HG03442 (cell line): ENCODE measurements around the gene ZNF598.

Experiments
- ATAC-seq: cut with Tn5 transposase; IDR thresholded peaks from one replicate; pipeline ENCODE4 v1.9.1; 2021; ENCODE audit warnings: mild to moderate bottlenecking, moderate library complexity; ENCODE audit not compliant: unreplicated experiment

The ZNF598 gene

GRCh38 chr16:1991948-1992703 is 17.5 kb downstream of the ZNF598 start:
- peak; percentile 43 for ATAC-seq

- ATAC-seq: no peak
These were observed 18.1 kb downstream of the ZNF598 start for GRCh38 chr16:1991588-1991947.

- peak; percentile 27 for ATAC-seq
These were observed 18.5 kb downstream of the ZNF598 start for GRCh38 chr16:1991135-1991551.

- ATAC-seq: no peak
These were observed 19.1 kb downstream of the ZNF598 start for GRCh38 chr16:1990351-1991134.

- ATAC-seq: no peak
These were observed 19.6 kb downstream of the ZNF598 start for GRCh38 chr16:1990101-1990350.

GRCh38 chr16:1989209-1990100 is 20.2 kb downstream of the ZNF598 start, which contains the start of gene SYNGR3:
Gene SYNGR3, plus strand, starts transcription at chr16:1989970. Its CDS starts 133 bp downstream, at chr16:1990103.
- no peak for ATAC-seq

GRCh38 chr16:1987198-1987597 is 22.4 kb downstream of the ZNF598 start:
- ATAC-seq: no peak

- ATAC-seq: no peak
These were observed 24.0 kb downstream of the ZNF598 start for GRCh38 chr16:1985466-1986150.

GRCh38 chr16:1984347-1985225 is 25.0 kb downstream of the ZNF598 start:
- peak; percentile 15 for ATAC-seq

GRCh38 chr16:1983544-1984346 is 25.9 kb downstream of the ZNF598 start, which contains the start of gene GFER:
Gene GFER, plus strand, starts transcription at chr16:1984193. Its CDS starts 26 bp downstream, at chr16:1984219.
- ATAC-seq: peak; percentile 67

GRCh38 chr16:1982991-1983543 is 26.6 kb downstream of the ZNF598 start:
- no peak for ATAC-seq

- ATAC-seq: no peak
These were observed 27.6 kb downstream of the ZNF598 start for GRCh38 chr16:1982013-1982433.

GRCh38 chr16:1981398-1981836 is 28.2 kb downstream of the ZNF598 start, which contains the start of gene NOXO1:
Gene NOXO1, minus strand, starts transcription at chr16:1981469. Its CDS starts 290 bp downstream, at chr16:1981179.
- ATAC-seq: no peak

- ATAC-seq: no peak
These were observed 28.9 kb downstream of the ZNF598 start for GRCh38 chr16:1980770-1981087.

- ATAC-seq: no peak
These were observed 29.4 kb downstream of the ZNF598 start for GRCh38 chr16:1980030-1980769.

GRCh38 chr16:1979271-1980029 is 30.2 kb downstream of the ZNF598 start:
- ATAC-seq: no peak

- ATAC-seq: no peak
These were observed 31.0 kb downstream of the ZNF598 start for GRCh38 chr16:1978476-1979120.
